Measurements from ENCODE around the gene TRNP1. TPM values are rescaled to one million over a fixed set of nuclear protein-coding genes. Genes with fewer than 3 reads are reported as not detected.

Gene TRNP1
- total RNA-seq, 2 experiments from 2014 or later = 0.19 TPM; not detected in 1

GRCh38 chr1:27049100-27049499, 55.6 kb downstream of the TRNP1 start:
- Histone ChIP-seq H3K4me3 (ENCODE audit: low read depth, low read length, poor library complexity, severe bottlenecking) (no peak overlapping the region), H3K9me2 (ENCODE audit: insufficient read depth, low read length) (no peaks in the 10 kb centered on the region), H3K36me3 (ENCODE audit: insufficient read depth, low read length) (no peaks in the 10 kb centered on the region), H3K9me3 (ENCODE audit: low read length) (no peaks in the 10 kb centered on the region), H2AFZ (ENCODE audit: low read length) (no peak overlapping the region), H4K20me1 (ENCODE audit: insufficient read depth, low read length) (no peaks in the 10 kb centered on the region), H3K27ac (ENCODE audit: low read depth, low read length, poor library complexity, severe bottlenecking) (no peak overlapping the region), H3K4me1 (ENCODE audit: insufficient read depth, low read length, poor library complexity, severe bottlenecking) (peaks cover 12% of the 10 kb centered on the region), H3K4me2 (ENCODE audit: low read length) (no peak overlapping the region), H3K79me2 (ENCODE audit: insufficient read depth, low read depth, low read length) (no peaks in the 10 kb centered on the region)
- ChIA-PET POLR2A (no interaction called here), CTCF (ENCODE audit: unreplicated experiment) (no interaction called here)
- DNase-seq (ENCODE audit: low spot score) = no peak
- no TSS peak for BruUV-seq (replicated peaks)
- intact Hi-C loops (cut with micrococcal nuclease; ENCODE audit: unreplicated experiment) = no loop called here
- no peak for TF ChIP-seq EZH2phosphoT487 (IDR thresholded peaks at IDR 0.05; ENCODE audit: borderline replicate concordance, low read depth, low read length)
- no peak for TF ChIP-seq CTCF (conservative IDR thresholded peaks at IDR 0.05; ENCODE audit: low read length)

GRCh38 chr1:27049607-27050006, 56.1 kb downstream of the TRNP1 start:
- DNase-seq (ENCODE audit: low spot score) = peak; percentile 43

More at GRCh38 chr1:27049607-27050006, 56.1 kb downstream of the TRNP1 start:
- Histone ChIP-seq H3K4me1 (ENCODE audit: insufficient read depth, low read length, poor library complexity, severe bottlenecking) (peaks cover 11% of the 10 kb centered on the region), H3K9me2 (ENCODE audit: insufficient read depth, low read length) (no peaks in the 10 kb centered on the region), H3K4me3 (ENCODE audit: low read depth, low read length, poor library complexity, severe bottlenecking) (no peak overlapping the region), H3K4me2 (ENCODE audit: low read length) (no peak overlapping the region), H3K79me2 (ENCODE audit: insufficient read depth, low read depth, low read length) (no peaks in the 10 kb centered on the region), H3K27ac (ENCODE audit: low read depth, low read length, poor library complexity, severe bottlenecking) (no peak overlapping the region), H3K36me3 (ENCODE audit: insufficient read depth, low read length) (no peaks in the 10 kb centered on the region), H2AFZ (ENCODE audit: low read length) (peak overlapping the region; percentile 69; the same call in 1 of the 2 replicates), H4K20me1 (ENCODE audit: insufficient read depth, low read length) (no peaks in the 10 kb centered on the region), H3K9me3 (ENCODE audit: low read length) (no peaks in the 10 kb centered on the region)
- BruUV-seq (replicated peaks) = no TSS peak
- POLR2A ChIA-PET = no interaction called here
- intact Hi-C loops (cut with micrococcal nuclease; ENCODE audit: unreplicated experiment) = no loop called here
- CTCF ChIA-PET (ENCODE audit: unreplicated experiment) = interaction anchor here (0.6 kb wide), 1 partner anchor 22 kb away, joined by 3 read pairs; no protein-coding TSS in a partner anchor
- TF ChIP-seq CTCF (conservative IDR thresholded peaks at IDR 0.05; ENCODE audit: low read length) (no peak), EZH2phosphoT487 (IDR thresholded peaks at IDR 0.05; ENCODE audit: borderline replicate concordance, low read depth, low read length) (no peak)

Other genes with a start within 250 kb of the TRNP1 start
- 8.2 and 10.3 TPM in 2 replicates for gene PIGV, start 205.7 kb upstream of the TRNP1 start, total RNA-seq (2014; rRNA removed; shearing (Covaris generic))
- 15.2 and 18.0 TPM in 2 replicates for gene PIGV, start 205.7 kb upstream of the TRNP1 start, total RNA-seq (2022)
- gene ZDHHC18, start 167.0 kb upstream of the TRNP1 start, total RNA-seq (2014; rRNA removed; shearing (Covaris generic)) = 8.0 and 19.5 TPM in 2 replicates
- 17.1 and 18.2 TPM in 2 replicates for gene ZDHHC18, start 167.0 kb upstream of the TRNP1 start, total RNA-seq (2022)
- 0.75 and 0.95 TPM in 2 replicates for gene SFN, start 130.5 kb upstream of the TRNP1 start, total RNA-seq (2014; rRNA removed; shearing (Covaris generic))
- gene SFN, start 130.5 kb upstream of the TRNP1 start, total RNA-seq (2022) = 1.8 and 3.9 TPM in 2 replicates
- 17.5 and 18.1 TPM in 2 replicates for gene GPN2, start 103.4 kb upstream of the TRNP1 start, total RNA-seq (2014; rRNA removed; shearing (Covaris generic))
- 43.7 and 46.6 TPM in 2 replicates for gene GPN2, start 103.4 kb upstream of the TRNP1 start, total RNA-seq (2022)
- gene GPATCH3, start 93.2 kb upstream of the TRNP1 start, total RNA-seq (2014; rRNA removed; shearing (Covaris generic)) = 9.2 and 13.8 TPM in 2 replicates
- gene GPATCH3, start 93.2 kb upstream of the TRNP1 start, total RNA-seq (2022) = 15.2 and 17.4 TPM in 2 replicates
- gene NR0B2, start 79.7 kb upstream of the TRNP1 start, total RNA-seq (2014; rRNA removed; shearing (Covaris generic)) = not detected in 2 replicates
- not detected in 2 replicates for gene NR0B2, start 79.7 kb upstream of the TRNP1 start, total RNA-seq (2022)
- 65.7 and 89.3 TPM in 2 replicates for gene NUDC, start 71.9 kb upstream of the TRNP1 start, total RNA-seq (2014; rRNA removed; shearing (Covaris generic))
- 96.0 and 106 TPM in 2 replicates for gene NUDC, start 71.9 kb upstream of the TRNP1 start, total RNA-seq (2022)
- gene KDF1, start 33.2 kb upstream of the TRNP1 start, total RNA-seq (2014; rRNA removed; shearing (Covaris generic)) = not detected in 2 replicates
- gene KDF1, start 33.2 kb upstream of the TRNP1 start, total RNA-seq (2022) = not detected in 2 replicates
- not detected in 2 replicates for gene TENT5B, start 19.2 kb downstream of the TRNP1 start, total RNA-seq (2014; rRNA removed; shearing (Covaris generic))
- not detected in 2 replicates for gene TENT5B, start 19.2 kb downstream of the TRNP1 start, total RNA-seq (2022)
- 5.3 and 5.8 TPM in 2 replicates for gene SLC9A1, start 161.4 kb downstream of the TRNP1 start, total RNA-seq (2014; rRNA removed; shearing (Covaris generic))
- gene SLC9A1, start 161.4 kb downstream of the TRNP1 start, total RNA-seq (2022) = 17.4 and 19.2 TPM in 2 replicates
- 9.7 and 18.2 TPM in 2 replicates for gene WDTC1, start 240.9 kb downstream of the TRNP1 start, total RNA-seq (2014; rRNA removed; shearing (Covaris generic))
- gene WDTC1, start 240.9 kb downstream of the TRNP1 start, total RNA-seq (2022) = 27.8 and 34.0 TPM in 2 replicates

Measured in OCI-LY7 (cell line).